Left renal pelvis (tissue), 4 donors: Measurements from ENCODE around the gene KRTAP5-7. TPM values are rescaled to one million over a fixed set of nuclear protein-coding genes. Genes with fewer than 3 reads are reported as not detected.
"Not testable (repeated sequence)": the region's sequence is repeated elsewhere in the genome, so short reads cannot be mapped to it uniquely, and the experiment has no call there.

Experiments used
- DNase-seq, 4 donors: peaks; one replicate each; pipeline ENCODE4 v3.0.0-alpha.2; 2013; ENCODE audit warnings: low read depth in 4 of 4, low spot score in 3 of 4
- polyA plus RNA-seq, 4 donors: library from polyadenylated mRNA; unstranded; fragments of 120-200 nt; gene quantifications; one replicate each; pipeline ENCODE4 v1.2.1, GENCODE V29; 2013; ENCODE audit not compliant: insufficient read length in 4 of 4

The KRTAP5-7 gene
- polyA plus RNA-seq, 4 donors, result 0.20 TPM; not detected in 3

GRCh38 chr11:71530602-71531001 is 3.5 kb downstream of the KRTAP5-7 start:
- peak in 1 of 4 donors; percentile 9 for DNase-seq

GRCh38 chr11:71532036-71532610 is 5.1 kb downstream of the KRTAP5-7 start:
- DNase-seq, result no peak

DNA sequence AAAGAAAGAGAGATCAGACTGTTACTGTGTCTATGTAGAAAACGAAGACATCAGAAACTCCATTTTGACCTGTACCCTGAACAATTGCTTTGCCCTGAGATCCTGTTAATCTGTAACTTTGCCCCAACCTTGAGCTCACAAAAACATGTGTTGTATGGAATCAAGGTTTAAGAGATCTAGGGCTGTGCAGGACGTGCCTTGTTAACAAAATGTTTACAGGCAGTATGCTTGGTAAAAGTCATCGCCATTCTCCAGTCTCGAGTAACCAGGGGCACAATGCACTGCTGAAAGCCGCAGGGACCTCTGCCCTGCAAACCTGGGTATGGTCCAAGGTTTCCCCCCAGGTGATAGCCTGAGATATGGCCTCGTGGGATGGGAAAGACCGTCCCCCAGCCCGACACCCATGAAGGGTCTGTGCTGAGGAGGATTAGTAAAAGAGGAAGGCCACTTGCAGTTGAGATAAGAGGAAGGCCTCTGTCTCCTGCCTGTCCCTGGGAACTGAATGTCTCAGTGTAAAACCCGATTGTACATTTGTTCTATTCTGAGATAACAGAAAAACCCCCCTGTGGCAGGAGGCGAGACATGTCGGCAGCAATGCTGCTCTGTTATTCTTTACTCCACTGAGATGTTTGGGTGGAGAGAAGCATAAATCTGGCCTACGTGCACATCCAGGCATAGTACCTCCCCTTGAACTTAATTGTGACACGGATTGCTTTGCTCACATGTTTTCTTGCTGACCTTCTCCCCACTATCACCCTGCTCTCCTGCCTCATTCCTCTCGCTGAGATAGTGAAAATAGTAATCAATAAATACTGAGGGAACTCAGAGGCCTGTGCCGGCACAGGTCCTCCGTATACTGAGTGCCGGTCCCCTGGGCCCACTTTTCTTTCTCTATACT is 7.9 kb downstream of the KRTAP5-7 start:
- DNase-seq, result not testable (repeated sequence)

- no peak for DNase-seq
These were observed 8.8 kb downstream of the KRTAP5-7 start for GRCh38 chr11:71535825-71536224.

DNA sequence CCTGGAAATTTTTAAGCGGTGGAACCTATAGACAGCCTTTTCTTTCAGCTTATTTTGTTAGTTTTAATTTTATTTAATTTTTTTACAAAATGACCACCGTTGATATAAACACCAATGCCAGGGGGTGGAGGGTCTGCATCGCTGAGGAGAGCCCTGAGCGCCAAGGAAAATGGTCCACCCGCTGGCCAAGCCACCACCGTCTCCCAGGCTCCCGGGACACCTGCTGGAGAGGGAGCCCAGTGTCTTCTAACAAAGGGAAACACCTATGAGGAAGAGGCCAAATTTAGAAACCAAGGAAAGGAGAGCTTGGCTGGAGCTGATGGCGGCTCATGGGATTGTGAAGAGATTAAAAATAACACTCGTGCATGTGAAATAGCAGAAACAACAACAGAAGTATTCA is 10.5 kb downstream of the KRTAP5-7 start:
- no peak for DNase-seq

- DNase-seq, result not testable (repeated sequence)
These were observed 11.1 kb downstream of the KRTAP5-7 start, which contains the start of gene KRTAP5-8 for GRCh38 chr11:71537977-71538665. TSS of gene KRTAP5-8 (plus strand) at chr11:71538025. CDS start at chr11:71538056, 31 bp downstream.

- DNase-seq, result no peak
These were observed 11.6 kb downstream of the KRTAP5-7 start for GRCh38 chr11:71538666-71538990.

DNA sequence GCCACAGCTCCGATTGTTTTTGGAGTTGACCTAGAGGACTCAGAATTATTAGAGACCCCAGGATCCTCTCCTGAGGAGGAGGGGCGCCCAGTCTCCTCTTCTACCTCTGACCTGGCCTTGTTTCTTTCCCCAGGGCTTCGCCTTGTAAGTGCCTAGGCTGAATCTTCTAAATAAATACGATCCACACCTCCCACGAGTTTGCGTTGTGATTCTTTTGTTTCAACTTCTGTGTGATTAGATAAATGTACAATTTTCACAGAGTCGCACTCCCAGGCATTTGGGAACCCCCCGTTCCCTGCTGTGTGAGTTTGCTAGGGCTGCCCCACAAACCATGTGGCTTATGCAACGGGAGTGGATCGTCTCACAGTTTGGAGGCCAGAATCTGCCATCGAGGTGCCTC is 11.9 kb downstream of the KRTAP5-7 start:
- DNase-seq, result no peak

- DNase-seq, result not testable (repeated sequence)
These were observed 12.9 kb downstream of the KRTAP5-7 start for GRCh38 chr11:71539971-71540370.

GRCh38 chr11:71540521-71541304 is 13.6 kb downstream of the KRTAP5-7 start:
- not testable (repeated sequence) for DNase-seq

GRCh38 chr11:71542382-71542781 is 15.3 kb downstream of the KRTAP5-7 start:
- no peak for DNase-seq

DNA sequence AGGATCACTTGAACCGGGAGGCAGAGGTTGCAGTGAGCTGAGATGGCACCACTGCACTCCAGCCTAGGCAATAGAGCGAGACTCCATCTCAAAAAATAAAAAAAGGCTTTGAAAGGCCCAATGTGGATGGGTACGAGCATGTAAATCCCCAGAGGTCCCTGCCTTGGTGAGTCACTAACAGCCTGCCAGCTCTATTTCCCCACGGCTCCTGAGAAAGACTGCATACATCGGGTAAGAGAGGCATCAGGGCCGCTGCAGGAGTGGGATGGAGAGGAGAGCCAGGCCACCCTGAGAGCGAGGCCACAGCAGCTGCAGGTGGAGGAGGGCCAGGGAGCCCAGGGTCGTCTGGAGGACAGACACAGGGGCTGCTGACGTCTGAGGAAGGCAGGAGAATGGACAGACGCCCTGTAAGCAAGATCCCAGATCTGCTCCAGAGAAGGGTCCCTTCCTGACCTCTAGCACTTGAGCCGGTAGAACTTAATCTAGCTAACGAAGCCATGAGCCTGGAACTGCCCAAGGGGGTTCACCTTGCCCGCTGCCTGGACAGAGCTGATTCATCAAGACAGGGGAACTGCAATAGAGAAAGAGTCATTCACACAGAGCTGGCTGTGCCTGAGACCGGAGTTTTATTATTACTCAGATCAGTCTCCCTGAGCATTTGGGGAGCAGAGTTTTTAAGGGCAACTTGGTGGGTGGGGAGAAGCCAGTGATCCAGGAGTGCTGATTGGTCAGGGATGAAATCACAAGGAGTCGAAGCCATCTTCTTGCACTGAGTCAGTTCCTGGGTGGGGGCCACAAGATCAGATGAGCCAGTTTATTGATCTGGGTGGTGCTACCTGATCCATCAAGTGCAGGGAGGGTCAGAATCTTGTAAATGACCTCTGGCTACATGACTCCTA is 16.1 kb downstream of the KRTAP5-7 start:
- no peak for DNase-seq

DNA sequence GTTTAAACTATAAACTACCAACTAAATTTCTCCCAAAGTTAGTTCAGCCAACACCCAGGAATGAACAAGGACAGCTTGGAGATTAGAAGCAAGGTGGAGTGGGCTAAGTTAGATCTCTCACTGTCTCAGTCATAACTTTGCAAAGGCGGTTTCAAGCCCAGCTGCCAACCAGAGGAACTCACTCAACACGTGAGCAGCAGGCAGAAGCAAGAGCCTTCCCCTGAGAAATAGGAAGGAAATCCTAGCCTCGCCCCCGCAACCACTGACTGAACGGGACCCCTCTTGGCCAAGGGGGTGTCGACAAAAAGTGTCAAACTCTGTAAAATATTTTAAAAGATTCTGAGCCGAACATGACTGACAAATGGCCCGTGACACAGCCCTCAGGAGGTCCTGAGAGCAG is 16.8 kb downstream of the KRTAP5-7 start:
- DNase-seq, result no peak

GRCh38 chr11:71544525-71545214 is 17.6 kb downstream of the KRTAP5-7 start:
- no peak for DNase-seq

DNA sequence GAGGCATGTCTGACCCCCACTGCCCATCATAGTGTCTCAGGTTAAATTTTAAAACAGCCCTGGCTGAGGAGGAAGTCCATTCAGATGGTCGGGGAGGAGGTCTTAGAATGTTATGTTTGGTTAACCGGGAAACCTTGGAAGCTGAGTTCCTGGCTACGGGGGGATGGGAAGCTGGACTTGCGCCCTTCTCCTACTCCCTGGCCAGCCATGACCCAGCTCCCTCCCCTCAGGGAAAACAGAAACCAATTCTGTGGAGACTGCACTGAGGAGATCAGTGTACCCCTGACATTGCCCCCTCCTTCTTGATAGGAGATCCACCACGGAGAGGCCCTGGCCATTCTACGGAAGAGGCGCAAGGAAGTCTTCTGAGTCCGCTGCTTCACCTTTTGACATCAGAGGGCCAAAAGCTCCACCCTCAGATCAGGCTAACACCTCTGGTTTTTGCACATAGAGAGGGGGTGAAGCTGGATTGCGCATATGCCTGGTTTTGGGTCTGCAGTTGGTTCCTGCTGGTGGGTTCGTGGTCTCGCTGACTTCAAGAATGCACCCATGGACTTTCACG is 18.4 kb downstream of the KRTAP5-7 start:
- DNase-seq, result no peak

- DNase-seq, result no peak
These were observed 21.1 kb downstream of the KRTAP5-7 start, which contains the start of gene KRTAP5-9 for GRCh38 chr11:71548120-71548519. TSS of gene KRTAP5-9 (plus strand) at chr11:71548420. CDS start at chr11:71548658, 238 bp downstream.

- DNase-seq, result no peak
These were observed 21.7 kb downstream of the KRTAP5-7 start for GRCh38 chr11:71548716-71549151.

DNA sequence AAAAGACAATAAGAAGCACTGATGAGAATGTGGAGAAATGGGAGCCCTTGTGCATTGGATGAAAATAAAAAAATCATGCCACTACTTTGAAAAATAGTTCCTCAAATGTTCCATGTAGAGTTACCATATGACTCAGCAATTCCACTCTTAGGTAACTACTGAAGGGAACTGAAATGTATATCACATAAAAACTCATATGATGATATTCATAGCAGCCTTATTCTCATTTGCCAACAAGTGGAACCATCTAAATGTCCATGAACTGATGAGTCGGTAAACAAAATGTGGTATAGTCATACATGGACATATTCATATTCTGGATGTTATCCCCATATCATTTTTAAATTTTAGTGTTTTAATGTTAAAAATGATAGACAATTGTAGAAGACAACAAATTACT is 24.6 kb downstream of the KRTAP5-7 start:
- DNase-seq, result no peak

- DNase-seq, result no peak
These were observed 27.9 kb downstream of the KRTAP5-7 start for GRCh38 chr11:71554996-71555395.
